Suppressor macrophage treated with lipopolysaccharide for 1 hour (primary cell): ENCODE measurements around the gene C1R.
A peak's percentile ranks its signal among the peaks of the same experiment; 100 is the strongest.

Source experiments
- DNase-seq, 3 donors: peaks; one replicate each; pipeline ENCODE4 v3.0.0-alpha.2; 2020 to 2022

The C1R gene

DNA sequence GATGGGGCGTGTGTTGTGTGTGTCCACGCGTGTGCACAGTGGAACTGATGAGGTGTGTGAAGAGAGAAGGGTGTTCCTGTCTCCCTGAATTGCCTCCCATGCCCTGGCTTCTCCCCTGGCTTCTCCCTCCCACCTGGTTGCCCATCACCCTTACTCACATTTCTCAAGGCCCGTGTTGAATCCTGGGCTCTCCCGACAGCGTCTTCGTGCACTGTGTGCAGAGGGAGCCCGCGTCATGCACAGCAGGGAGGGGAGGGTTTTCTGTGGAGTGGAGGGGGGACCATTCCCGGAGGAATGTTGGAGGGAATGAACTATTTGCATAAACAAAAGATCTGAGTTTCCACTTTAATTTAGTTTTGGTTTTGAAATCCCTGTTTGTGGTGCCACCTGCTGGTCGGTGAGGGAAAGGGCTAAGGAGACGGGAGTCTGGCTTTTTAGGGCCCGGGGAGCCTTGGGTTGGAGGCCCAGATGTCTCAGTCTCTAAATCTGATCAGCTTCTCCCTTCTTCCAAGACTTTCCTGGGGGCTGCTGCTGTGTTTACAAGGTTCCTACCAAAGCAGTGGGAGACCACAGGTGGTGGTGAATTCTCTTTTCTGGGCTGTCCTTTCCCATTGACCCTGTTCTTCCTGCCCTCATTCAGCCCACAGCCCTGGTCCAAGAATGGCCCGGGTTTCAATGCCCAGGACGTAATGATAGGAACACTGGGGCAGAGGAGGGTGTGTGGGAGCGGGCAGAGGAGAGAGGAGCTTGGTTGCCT lies at the start of gene C1R:
C1R (minus strand) TSS at position 217 of the 757 bp plus-strand sequence; CDS start at position 160, 57 bp downstream.
- peak; percentile 69 to 80 (median 75) for DNase-seq

DNA sequence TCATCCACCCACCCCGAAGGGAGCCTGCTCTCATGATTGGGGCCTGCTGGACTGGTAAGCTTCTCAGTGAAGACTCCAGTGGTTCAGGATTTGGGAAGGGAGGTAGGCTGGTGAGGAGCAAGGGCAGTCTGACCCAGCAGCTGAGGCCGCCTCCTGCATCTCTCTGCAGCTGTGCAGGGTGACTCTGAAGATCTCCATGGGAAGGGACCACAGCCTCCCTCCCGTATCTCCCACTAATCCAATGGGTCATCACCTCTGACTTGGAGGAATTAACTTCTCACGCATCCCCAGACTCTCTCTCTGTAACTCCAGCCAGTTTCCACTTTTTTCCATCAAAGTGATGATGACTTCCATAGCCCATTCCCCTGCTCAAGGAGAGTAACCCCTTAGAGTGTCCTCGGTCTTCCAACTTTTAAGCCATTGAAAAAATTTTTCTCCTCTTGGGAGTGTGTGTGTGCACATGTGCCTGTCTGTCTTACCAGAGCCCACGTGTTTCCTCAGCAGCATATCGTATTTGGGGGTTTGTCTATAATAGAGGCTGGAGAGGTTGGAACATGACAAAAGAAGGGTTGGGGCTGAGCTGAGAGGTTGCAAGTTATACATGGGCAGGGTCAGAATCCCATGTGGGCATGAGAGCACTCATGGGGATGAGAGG lies 49.2 kb upstream of the C1R start:
- DNase-seq, result no peak

DNA sequence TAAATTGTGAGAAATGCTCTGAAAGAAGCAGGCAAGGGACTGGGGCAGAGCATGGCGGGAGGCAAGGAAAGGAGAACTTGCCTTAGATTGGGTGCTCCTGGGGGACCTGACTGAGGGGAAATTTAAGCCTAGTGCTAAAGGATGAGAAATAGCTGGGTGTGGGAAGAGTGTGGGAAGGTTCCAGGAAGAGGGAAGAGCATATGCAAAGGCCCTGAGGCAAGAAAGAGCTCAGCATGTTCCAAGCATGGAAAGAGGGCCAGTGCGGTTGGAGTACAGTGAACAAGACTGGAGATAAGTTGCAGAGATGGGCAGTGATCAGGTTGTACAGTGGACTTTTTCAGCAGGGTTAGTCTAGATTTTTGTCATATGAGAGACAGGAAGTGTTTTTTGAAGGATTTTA lies 47.0 kb upstream of the C1R start:
- DNase-seq, result peak in 2 of 3 donors; percentile 27 to 43

DNA sequence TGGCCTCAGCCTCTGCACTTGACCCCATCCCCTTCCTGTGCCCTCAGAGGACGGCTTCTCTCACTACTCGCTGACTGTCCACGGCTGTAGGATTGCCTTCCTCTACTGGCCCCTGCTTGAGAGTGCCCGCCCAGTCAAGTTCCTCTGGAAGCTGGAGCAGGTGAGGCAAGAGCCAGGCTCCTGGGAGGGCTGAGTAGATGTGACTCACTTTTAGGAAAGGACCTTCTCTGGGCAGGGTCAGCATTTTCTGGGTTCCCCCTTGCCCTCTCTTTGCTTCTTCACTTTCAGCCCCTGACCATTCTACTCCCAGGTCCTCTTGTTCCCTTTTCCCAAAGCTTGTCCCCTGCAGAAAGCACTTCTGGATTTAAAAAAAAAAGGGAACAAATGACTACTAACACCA lies 45.7 kb upstream of the C1R start:
- peak; percentile 62 to 69 (median 65) for DNase-seq

DNA sequence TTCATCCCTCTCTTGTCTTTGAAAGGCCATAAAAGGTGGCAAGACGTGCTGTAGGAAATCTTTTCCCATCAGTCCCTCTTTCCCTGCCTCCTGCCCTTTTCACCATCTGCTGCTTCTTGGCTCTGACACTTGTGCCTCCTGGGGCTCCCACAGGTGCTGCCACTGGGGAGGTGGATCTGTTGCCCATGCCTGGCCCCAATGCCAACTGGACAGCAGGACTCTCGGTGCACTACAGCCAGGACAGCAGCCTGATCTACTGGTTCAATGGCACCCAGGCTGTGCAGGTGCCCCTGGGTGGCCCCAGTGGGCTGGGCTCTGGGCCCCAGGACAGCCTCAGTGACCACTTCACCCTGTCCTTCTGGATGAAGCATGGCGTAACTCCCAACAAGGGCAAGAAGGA lies 44.4 kb upstream of the C1R start:
- DNase-seq, result no peak

DNA sequence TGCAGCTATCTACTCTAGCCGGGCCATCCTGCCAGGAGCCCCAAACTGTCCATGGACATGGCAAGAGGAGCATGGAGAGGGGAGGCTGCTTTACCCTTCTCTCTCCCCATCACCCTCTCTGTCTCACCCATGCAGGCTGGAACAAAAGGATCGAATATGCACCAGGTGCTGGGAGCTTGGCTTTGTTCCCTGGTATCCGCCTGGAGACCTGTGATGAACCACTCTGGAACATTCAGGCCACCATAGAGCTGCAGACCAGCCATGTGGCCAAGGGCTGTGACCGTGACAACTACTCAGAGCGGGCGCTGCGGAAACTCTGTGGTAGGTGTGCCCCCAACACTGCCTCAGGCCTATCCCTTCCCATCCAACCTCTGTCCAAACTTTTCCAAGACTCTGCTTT lies 43.8 kb upstream of the C1R start:
- no peak for DNase-seq

DNA sequence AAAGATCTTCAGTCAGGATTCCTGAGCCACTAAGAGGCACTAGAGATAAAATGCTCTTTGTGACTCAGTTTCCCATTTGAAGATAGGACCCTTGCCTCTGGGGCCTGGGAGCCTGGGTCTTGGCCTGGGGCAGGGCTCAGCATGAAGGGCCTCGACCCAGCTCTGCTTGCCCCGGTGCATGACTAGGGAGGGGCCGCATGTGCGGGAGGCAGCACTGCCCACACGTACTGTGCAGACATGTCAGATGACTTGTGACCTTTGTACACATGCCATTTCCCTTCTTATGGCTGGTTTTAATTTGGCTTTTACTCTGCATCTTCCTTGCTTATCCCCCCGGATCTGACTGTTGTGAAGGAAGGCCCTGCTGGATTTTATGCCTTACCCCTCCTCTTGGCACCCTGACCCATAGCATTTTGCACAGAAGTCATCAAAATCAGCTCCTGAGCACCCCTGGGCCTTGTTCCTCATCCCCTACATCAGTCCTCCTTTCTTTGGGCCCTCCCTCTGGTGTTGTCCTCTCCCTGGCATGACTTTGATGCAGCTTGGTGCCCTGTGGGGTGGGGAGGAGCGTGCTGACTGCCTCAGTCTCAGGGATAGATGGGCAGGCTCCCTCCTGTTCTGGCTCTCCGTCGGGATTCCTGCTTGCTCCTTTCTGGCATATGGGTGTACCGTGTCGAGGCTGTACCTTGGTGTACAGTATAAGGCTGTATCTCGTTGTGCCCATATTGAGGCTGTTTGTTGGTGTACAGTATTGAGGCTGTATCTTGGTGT lies 42.3 kb upstream of the C1R start:
- peak in 1 of 3 donors; percentile 13 for DNase-seq

DNA sequence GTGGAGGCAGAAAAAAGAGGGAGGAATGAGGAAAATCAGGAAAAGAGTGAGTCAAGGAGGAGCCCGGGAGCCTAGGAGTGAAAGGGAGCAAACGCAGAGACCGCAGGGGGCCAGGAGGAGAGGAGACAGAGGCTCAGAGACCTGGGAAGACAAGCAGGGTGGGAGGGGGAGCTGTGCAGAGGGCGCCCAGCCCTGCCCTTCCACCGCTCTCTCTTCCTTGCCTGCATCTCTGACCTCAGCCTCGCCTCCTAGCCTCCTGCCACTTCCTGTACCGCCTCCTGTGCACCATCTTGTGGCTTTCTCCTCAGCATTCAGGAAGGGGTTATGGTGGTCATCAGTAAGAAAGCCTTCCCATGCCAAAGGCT lies 39.2 kb upstream of the C1R start:
- DNase-seq, result peak in 1 of 3 donors; percentile 11

DNA sequence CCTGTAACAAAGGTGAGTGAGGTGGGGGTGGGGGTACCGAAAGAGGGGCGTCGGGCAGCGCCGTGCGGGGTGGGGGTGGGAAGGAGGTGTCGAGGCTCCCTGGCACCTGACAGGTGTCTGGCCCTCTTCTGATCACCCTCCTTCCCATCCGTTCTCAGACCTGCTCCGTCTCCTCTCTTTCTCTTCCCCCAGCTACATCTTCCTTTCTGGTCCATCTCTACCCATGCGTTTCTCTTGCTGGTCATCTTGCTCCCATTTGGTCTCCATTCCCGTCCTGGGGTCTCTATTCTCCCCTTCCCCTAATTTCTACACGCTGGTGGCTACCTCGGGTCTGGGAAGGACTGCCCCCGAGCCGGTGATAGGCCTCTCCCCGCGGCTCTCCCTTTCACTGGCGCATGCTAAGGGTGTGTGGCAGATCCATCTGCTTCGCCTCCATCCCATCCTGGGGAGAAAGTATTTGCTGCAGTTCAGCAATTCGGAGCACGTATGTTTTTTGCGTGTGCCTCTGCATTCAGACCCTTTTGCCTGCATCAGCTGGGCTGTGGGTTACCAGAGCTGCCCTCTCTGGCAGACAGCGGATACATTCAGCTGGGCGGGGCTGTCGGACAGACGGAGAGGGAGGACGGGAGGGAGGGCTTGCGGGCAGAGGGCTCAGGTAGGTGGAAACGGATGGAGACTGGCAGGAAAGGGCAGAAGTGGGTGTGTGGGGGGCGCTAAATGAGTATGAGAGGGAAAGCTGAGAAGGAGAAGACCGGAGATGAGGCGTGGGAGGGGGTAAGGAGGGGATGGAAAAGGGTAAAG lies 38.7 kb upstream of the C1R start:
- peak in 1 of 3 donors; percentile 22 for DNase-seq

DNA sequence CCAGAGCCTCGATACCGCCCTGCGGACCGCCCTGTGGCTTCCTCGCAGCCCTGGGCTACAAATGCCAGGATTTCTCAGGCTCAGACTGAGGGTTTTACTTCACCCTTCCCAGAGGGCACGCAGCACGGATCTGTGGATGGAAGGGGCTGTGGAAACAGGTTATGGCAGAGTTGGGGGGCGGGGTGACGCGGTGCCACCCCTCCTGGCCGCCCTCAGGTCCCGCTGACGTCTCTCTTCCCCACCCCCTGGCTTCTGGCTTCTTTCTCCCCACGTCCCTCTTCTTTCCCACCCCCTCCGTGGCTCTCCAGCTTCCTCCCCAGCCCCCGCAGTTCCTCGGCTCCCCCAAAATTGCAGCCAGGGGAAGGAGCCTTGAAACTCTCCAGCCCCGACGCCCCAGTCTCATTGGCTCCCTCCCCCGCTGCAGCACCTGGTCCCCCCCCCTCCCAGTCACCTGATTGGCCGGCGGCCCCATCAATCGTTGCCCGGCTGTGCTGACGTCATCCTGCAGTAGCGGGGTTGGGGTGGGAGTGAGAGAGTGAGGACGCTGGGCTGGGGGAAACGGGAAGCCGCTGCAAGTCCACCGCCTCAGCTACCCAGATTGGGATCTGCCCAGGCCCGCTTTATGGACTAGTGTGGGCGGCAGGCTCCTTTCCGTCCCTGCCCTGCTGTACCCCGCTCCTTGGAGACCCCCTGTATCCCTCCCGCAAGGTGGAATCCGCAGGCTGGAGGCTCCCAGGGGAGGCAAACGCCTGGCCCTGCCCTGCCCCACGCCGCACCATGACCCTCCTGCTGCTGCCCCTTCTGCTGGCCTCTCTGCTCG lies 37.8 kb upstream of the C1R start, which contains the start of gene CLSTN3:
CLSTN3 (plus strand) TSS at position 500 of the 820 bp plus-strand sequence; CDS start at position 778, 278 bp downstream.
- peak; percentile 66 to 77 (median 72) for DNase-seq

DNA sequence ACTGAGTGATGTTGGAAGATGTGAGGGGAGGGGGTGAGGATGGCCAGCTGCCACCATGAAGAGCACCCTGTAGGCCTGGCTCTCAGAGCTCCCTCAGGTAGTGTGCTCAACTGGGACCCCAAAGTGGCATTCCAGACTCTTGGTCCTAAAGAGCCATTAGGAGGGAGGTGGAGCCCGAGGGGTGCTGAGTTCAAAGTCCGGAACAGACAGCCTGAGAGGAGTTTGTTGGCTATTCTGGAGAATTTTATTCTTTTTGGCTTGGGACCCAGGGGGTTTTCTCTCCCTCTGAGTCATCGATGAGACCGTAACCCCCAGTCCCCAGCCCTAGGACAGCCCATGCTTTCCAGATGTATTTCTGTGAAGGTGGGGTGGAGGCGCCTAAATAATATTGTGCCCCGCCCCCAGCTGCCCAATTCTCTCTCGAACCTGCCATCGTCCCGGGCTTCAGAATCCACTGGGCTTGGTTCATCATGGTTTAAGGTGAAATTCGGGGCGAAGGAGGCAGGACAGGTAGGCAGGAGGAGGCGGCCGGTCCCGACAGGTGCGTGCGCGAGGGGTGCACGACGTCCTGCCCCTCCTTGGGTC lies 37.1 kb upstream of the C1R start:
- no peak for DNase-seq

DNA sequence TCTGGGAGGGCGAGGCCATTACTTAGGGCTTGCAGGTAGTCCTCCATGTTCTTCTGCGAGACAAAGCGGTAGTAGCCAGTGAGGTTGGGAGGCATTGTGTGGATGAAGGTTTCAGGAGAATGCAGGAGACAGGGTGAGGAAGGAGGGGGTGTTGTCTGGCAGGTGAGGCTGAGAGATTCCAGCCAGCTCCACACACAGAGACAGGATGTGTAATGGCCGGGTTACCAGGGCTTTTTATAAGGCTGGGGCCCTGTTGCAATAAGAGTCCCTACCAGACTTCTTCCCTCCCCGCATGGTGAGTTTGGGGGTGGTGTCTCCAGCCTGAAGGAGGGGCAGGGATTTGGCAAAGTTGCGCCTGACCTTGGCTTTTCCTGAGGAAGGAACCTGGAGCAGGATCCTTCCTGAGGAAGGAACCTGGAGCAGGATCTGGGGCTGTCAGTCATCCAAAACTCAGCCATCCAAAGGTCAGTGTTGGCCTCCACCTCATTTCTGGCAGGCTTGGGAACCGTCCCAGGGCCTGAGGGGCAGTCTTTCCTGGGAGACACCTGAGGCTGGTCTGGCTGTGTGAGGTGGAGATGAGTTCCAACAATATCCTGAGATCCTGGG lies 36.5 kb upstream of the C1R start, which contains the start of gene RBP5:
RBP5 (minus strand) TSS at position 209 of the 606 bp plus-strand sequence; CDS start at position 95, 114 bp downstream.
- DNase-seq, result no peak

DNA sequence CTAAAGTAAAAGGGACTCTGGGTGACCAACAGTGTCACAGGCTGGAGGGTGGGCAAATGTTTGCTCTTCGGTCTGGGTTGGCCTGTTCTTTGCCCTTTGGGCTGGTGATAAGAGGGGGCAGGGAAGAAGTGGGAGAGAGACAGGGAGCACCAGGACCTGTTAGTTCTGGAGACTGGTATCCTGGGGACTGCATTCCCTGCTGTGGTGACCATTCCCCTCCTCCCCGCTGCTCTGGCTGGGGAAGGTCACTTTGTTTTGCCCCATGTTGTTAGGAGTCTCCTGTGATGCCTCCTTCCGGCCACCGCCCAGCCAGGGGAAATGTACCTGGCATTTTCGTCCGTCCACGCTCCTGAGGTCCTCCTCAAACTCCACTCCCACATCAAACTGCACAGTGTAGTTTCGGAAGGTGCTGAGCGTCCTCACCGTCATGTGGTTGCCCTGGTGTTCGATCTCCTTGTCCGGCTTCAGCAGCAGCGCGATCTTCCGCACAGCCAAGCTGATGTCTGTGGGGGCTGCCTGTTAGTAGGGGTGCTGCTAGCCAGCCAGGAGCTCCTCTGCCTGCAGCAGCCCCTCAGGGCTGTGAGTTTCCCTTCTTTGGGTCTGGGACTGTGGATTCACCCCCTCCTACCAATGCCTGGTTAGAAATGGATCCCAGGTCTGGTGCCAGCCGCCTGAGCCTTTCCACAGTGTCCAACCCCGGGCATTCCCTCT lies 35.8 kb upstream of the C1R start:
- no peak for DNase-seq

DNA sequence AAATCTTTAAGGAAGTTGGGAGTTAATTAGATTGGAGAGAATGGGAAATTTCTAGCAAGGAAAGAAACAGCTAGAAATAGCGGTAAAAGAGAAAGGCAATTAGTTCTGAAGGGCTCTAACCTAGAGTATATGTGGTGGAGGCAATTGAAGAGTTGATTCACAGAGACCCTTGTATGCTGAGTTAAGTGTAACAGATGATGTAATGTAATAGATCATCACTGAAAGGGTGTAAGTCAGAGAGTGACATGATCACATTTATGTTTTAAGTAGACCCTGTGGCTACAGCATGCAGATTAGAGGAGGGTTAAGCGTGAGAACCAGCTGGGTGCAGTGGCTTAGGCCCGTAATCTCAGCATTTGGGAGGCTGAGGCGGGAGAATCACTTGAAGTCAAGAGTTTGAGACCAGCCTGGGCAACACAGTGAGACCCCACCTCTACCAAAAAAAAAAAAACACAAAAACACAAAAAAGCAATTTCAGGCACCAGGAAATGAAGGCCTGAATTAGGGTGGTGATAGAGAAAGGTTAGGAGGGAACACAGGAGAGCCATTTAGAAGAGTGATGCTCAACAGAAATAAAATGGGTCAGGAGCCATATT lies 33.5 kb upstream of the C1R start:
- DNase-seq, result no peak

DNA sequence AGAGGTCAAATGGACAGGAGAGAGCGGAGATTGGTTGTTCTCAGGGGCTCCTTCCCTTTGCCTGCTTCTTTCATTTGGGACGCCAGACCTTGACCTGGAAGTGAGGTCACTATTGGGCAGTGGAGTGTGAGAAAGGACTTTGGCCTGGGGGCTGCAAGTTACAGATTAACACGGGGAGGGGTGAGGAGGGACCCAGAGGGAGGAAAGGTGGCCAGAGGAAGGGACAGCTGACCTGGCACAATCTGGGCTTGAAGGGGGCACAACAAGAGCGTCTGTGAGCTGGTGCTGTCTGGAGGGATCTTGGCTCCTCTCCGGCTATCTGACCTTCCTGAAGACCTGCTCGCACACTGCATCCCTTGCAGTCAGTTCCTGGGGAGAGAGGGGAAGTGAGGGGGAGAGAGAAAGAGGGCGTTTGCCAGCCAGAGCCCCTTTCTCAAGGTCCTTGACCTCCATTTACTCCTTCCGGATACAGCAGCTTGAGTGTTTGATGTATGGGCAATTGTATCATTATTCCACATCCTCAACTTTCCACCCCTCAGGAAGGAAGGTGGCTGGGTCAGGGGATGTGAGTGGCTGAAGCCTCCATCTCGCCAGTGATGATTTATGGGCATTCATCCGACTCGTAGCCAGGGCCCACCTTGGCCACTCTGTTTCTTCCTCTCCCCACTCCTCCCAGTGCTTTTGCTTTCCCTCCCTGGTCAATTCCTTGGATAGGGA lies 31.7 kb upstream of the C1R start:
- DNase-seq, result no peak

DNA sequence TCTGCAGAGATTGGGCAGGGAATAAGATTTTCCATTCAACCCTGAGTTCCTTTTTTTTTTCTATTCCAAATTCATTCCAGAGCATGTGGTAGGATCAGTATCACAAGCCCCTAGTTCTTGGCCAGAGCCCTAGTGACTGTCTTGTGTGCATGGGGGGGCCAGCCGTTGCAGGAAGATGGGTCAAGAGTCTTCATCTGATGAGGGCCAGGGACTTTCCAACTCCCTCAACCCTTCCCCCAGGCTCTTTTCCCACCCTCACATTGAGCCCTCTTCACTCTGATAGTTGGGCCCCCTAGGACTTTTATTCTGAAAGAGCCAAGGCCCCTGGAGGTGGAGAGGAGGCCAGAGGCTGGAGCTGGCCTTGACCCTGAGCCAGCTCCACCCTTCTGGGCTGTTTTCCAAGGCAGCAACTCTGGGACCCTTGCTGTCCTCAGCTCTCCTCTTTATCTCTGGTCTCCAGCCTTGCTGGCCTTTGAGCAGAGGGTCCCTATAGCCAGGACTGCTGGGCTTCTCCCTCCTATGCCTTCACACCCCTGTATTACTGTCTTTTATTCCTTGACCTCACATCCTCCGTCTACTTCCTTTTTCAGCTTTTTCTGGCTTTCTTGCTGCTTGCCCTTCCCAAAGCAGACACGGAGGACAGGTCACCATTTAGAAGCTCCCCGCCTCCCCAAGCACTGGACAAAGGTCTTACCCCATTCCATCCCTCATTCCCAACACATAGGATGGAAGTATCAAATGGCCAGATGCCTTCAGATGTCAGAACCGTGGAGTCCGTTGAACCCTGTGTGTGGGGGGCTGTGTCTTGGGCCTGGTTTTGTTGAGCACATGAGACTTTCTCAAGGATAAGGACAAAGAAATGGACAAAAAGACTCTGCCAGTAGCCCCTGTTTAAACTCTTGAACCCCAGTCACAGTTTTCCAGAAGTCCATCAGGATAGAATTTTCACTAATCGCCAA lies 30.8 kb upstream of the C1R start:
- DNase-seq, result no peak

DNA sequence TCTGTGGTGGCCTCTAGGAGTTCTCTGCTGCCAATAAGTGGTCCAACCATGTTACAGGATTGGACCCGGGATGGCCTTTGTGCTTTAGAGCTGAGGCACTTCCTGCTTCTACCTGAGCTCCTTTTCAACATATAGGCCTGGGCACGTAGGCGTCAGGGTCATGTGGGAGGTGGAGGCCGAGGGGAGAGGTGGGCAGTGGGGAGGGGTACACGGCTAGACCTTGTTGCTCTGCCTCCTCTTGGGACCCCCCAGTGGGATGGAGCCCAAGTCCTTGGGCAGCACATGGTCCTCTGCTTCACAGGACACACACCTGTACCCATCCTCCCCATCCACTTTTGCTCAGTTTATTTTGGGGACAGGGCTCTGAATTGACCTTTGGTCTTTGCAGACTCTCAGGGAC lies 29.1 kb upstream of the C1R start:
- no peak for DNase-seq

DNA sequence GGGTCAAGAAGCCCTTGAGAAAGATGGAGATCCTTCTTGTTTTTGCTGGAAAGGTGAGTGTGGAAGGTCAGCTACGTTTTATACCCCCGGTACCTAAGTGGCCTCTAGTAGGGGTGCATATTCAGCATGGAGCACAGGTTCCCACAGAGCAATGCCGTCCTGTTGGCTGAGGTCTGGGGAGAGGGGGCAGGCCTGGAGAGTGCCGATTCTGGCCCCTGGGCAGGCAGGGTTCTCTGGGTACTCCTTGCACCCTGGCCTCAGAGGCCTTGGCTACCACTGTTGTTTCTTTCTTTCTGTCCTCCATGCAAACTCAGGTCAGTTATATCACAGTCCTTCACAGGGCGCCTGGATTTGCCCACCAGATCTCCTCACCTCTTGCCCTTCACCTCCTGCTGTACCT lies 27.9 kb upstream of the C1R start:
- no peak for DNase-seq
